GM12878 (cell line): ENCODE results near the gene ADM. TPM values are rescaled to one million over a fixed set of nuclear protein-coding genes. Genes with fewer than 3 reads are reported as not detected.

Experiments
- ATAC-seq: fragments of 200-7000 bp; cut with Tn5 transposase; 3 replicates; pipeline ENCODE4 v1.9.1; 2020; ENCODE audit warnings: mild to moderate bottlenecking, moderate library complexity
- BruUV-seq: library from RNA; stranded (reverse); fragments of 400-500 nt; replicated peaks from 2 replicates; lab custom pipeline; 2021; lab: Mats Ljungman, UMichigan
- CTCF ChIA-PET: fragments of 300-600 bp; sonication (Branson Sonifier 250); formaldehyde crosslinking; extraction: SDS; loops from one replicate; lab custom pipeline; 2021; ENCODE audit warnings: inconsistent platforms; lab: Yijun Ruan, JAX
- POLR2A ChIA-PET: fragments of 350-600 bp; formaldehyde crosslinking; extraction: SDS; loops from one replicate; lab custom pipeline; 2021; ENCODE audit warnings: inconsistent platforms; lab: Charles Lee
- RAD21 ChIA-PET: fragments of 300-600 bp; sonication (Branson Sonifier 250); formaldehyde crosslinking; loops from one replicate; lab custom pipeline; 2023; ENCODE audit warnings: antibody characterized with exemption; ENCODE audit not compliant: unreplicated experiment; lab: Charles Lee
- SMC1A ChIA-PET: fragments of 300-600 bp; sonication (Branson Sonifier 250); formaldehyde crosslinking; loops from one replicate; lab custom pipeline; 2023; ENCODE audit not compliant: unreplicated experiment, uncharacterized antibody; lab: Charles Lee
- DNase-seq: peaks from one replicate; pipeline ENCODE4 v3.0.0-alpha.2; 2011; ENCODE audit warnings: low read depth, low spot score
- FAIRE-seq: peaks from 3 replicates; lab custom pipeline; 2011; peaks lifted over from hg19 to GRCh38; lab: Jason Lieb, UNC
- H2AFZ ChIP-seq: 2 replicates; pipeline ENCODE4 v1.6.0; 2011; ENCODE audit warnings: low read depth, low read length, control low read depth; ENCODE audit not compliant: control insufficient read depth
- H3K27ac ChIP-seq: 2 replicates; pipeline ENCODE4 v1.5.1; 2011; ENCODE audit warnings: control low read depth; ENCODE audit not compliant: control insufficient read depth, insufficient read depth
- H3K27me3 ChIP-seq, 2 experiments: replicated peaks in 1 of 2; 2 replicates each; pipeline versions ENCODE4 v1.6.0 to v1.6.1; 2011; ENCODE audit warnings: low read length in 1 of 2; ENCODE audit not compliant: control insufficient read depth in 2 of 2, insufficient read depth in 2 of 2
- H3K36me3 ChIP-seq, 2 experiments: 2 replicates each; pipeline ENCODE4 v1.5.1; 2011; ENCODE audit warnings: low read length in 1 of 2; ENCODE audit not compliant: control insufficient read depth in 2 of 2, insufficient read depth in 2 of 2
- H3K4me1 ChIP-seq: 2 replicates; pipeline ENCODE4 v1.6.1; 2011; ENCODE audit warnings: mild to moderate bottlenecking, low read length, moderate library complexity, mixed read lengths; ENCODE audit not compliant: control insufficient read depth, insufficient read depth
- H3K4me2 ChIP-seq: 2 replicates; pipeline ENCODE4 v1.6.0; 2011; ENCODE audit warnings: control low read depth; ENCODE audit not compliant: control insufficient read depth, insufficient read depth
- H3K4me3 ChIP-seq: fragments of 200-600 bp; sonication (generic); 2 replicates; pipeline ENCODE4 v1.5.1; 2016
- H3K79me2 ChIP-seq: 2 replicates; pipeline ENCODE4 v1.6.0; 2011; ENCODE audit warnings: low read length; ENCODE audit not compliant: control insufficient read depth, insufficient read depth
- H3K9ac ChIP-seq: 2 replicates; pipeline ENCODE4 v1.8.0; 2011; ENCODE audit warnings: low read length, control low read depth, mixed read lengths; ENCODE audit not compliant: control insufficient read depth, insufficient read depth
- H3K9me3 ChIP-seq: replicated peaks from 3 replicates; pipeline ENCODE4 v1.5.1; 2011; ENCODE audit warnings: mild to moderate bottlenecking, low read length; ENCODE audit not compliant: control insufficient read depth, insufficient read depth
- H4K20me1 ChIP-seq: 2 replicates; pipeline ENCODE4 v1.6.0; 2011; ENCODE audit not compliant: control insufficient read depth, insufficient read depth
- BACH1 ChIP-seq: fragments of 450-650 bp; IDR thresholded peaks from 2 replicates; pipeline ENCODE4 v1.6.1; 2017; ENCODE audit warnings: mild to moderate bottlenecking, borderline replicate concordance
- BCL11A ChIP-seq: IDR thresholded peaks from 2 replicates; pipeline ENCODE4 v1.6.1; 2011; ENCODE audit warnings: low read depth, low read length
- CTCF ChIP-seq, 3 experiments: IDR thresholded peaks in 2 of 3; conservative IDR thresholded peaks in 1 of 3; 2 replicates each; pipeline ENCODE4 v1.5.1; 2011; ENCODE audit warnings: low read depth in 3 of 3, low read length in 3 of 3, mild to moderate bottlenecking in 3 of 3, control low read depth in 2 of 3, moderate library complexity in 2 of 3, inconsistent platforms in 1 of 3, mixed read lengths in 1 of 3; ENCODE audit not compliant: control insufficient read depth in 2 of 3, insufficient read depth in 1 of 3; ENCODE audit errors: extremely low read depth in 1 of 3
- E2F4 ChIP-seq: IDR thresholded peaks from 2 replicates; pipeline ENCODE4 v1.6.1; 2012; ENCODE audit warnings: low read depth, low read length, improper control_type of control experiment
- E4F1 ChIP-seq: fragments of 450-650 bp; IDR thresholded peaks from 2 replicates; pipeline ENCODE4 v1.6.1; 2018; ENCODE audit warnings: borderline replicate concordance, mild to moderate bottlenecking; ENCODE audit not compliant: partially characterized antibody
- EZH2 ChIP-seq: IDR thresholded peaks from 2 replicates; pipeline ENCODE4 v1.6.1; 2012; ENCODE audit warnings: low read depth, mild to moderate bottlenecking, control low read depth, inconsistent platforms, low read length, borderline replicate concordance; ENCODE audit not compliant: control insufficient read depth
- GABPA ChIP-seq: IDR thresholded peaks from 2 replicates; pipeline ENCODE4 v1.6.1; 2014; ENCODE audit warnings: antibody characterized with exemption, low read depth, mild to moderate bottlenecking, inconsistent platforms
- MAX ChIP-seq: IDR thresholded peaks from 2 replicates; pipeline ENCODE4 v1.6.1; 2012; ENCODE audit warnings: low read depth, low read length, improper control_type of control experiment
- MEF2B ChIP-seq: fragments of 450-650 bp; IDR thresholded peaks from 2 replicates; pipeline ENCODE4 v1.6.1; 2018; ENCODE audit warnings: mild to moderate bottlenecking, moderate library complexity; ENCODE audit not compliant: partially characterized antibody, poor library complexity, severe bottlenecking
- NR2C1 ChIP-seq: fragments of 450-650 bp; IDR thresholded peaks from 2 replicates; pipeline ENCODE4 v1.6.1; 2017; ENCODE audit warnings: antibody characterized with exemption, mild to moderate bottlenecking, moderate library complexity
- PAX8 ChIP-seq: fragments of 450-650 bp; IDR thresholded peaks from 2 replicates; pipeline ENCODE4 v1.6.1; 2017; ENCODE audit warnings: mild to moderate bottlenecking, moderate library complexity
- POU2F2 ChIP-seq: IDR thresholded peaks from 3 replicates; pipeline ENCODE4 v1.6.1; 2011; ENCODE audit warnings: low read depth, mild to moderate bottlenecking, low read length, borderline replicate concordance
- RBBP5 ChIP-seq: fragments of 200-600 bp; sonication (generic); conservative IDR thresholded peaks from 2 replicates; pipeline ENCODE4 v1.6.1; 2016
- SMAD1 ChIP-seq: fragments of 450-650 bp; IDR thresholded peaks from 2 replicates; pipeline ENCODE4 v1.6.1; 2018; ENCODE audit warnings: mild to moderate bottlenecking, low read depth; ENCODE audit not compliant: partially characterized antibody
- SMARCA5 ChIP-seq: fragments of 450-650 bp; IDR thresholded peaks from 2 replicates; pipeline ENCODE4 v1.6.1; 2017; ENCODE audit warnings: mild to moderate bottlenecking
- SPI1 ChIP-seq: IDR thresholded peaks from 2 replicates; pipeline ENCODE4 v1.6.1; 2011; ENCODE audit warnings: low read depth, mild to moderate bottlenecking, low read length, moderate library complexity, borderline replicate concordance; ENCODE audit not compliant: insufficient read depth
- ZNF384 ChIP-seq: IDR thresholded peaks from 2 replicates; pipeline ENCODE4 v1.6.1; 2012; ENCODE audit warnings: low read depth, mild to moderate bottlenecking, low read length, improper control_type of control experiment, borderline replicate concordance
- WGBS: methylation state at CpG from one replicate; pipeline ENCODE4 v1.1.6; 2016; ENCODE audit warnings: low lambda C conversion rate; ENCODE audit not compliant: insufficient replicate concordance, insufficient coverage; ENCODE audit errors: missing lambda C conversion rate; 5-methylcytosine and 5-hydroxymethylcytosine counted together
- in situ Hi-C: fragments of 300-500 bp; cut with MboI; formaldehyde crosslinking; loops from 9 replicates; pipeline ENCODE4 v1.14.3; 2018; ENCODE audit warnings: mixed read lengths
- intact Hi-C: fragments of 100-400 bp; cut with micrococcal nuclease; formaldehyde crosslinking; loops from one replicate; pipeline ENCODE4 v1.14.2; 2022; ENCODE audit not compliant: unreplicated experiment
- polyA plus RNA-seq, 11 experiments: library from polyadenylated mRNA; depleted of rRNA in 4 of 11; unstranded in 6 of 11; stranded (reverse) in 5 of 11; fragments of >200 nt; fragmentation: Nextera tagmentation in 4 of 11; fragmentation: Illumina TruSeq in 1 of 11; extraction: Ambion mirVana in 4 of 11; extraction: Trizol in 1 of 11; gene quantifications; 1 replicate in 1 of 11; 2 replicates in 10 of 11; pipeline versions ENCODE4 v1.2.1 to v1.2.3, GENCODE V29; 2011 to 2016; ENCODE audit warnings: inconsistent platforms in 2 of 11, missing spikeins in 2 of 11, low read depth in 1 of 11
- total RNA-seq, 4 experiments: library from RNA; depleted of rRNA in 3 of 4; stranded (reverse); fragments of >200 nt in 3 of 4; fragmentation: Illumina TruSeq in 1 of 4; extraction: Trizol in 1 of 4; gene quantifications; 2 replicates each; pipeline versions ENCODE4 v1.2.1 to v1.2.3, GENCODE V29; 2013 to 2021

Gene ADM
- total and polyA plus RNA-seq, 10 of the 15 experiments (the other 5 are each of a cell fraction or from before 2014, with no cell fraction given), result 0.11 to 4.2 (median 0.21) TPM; not detected in 7

GRCh38 chr11:10255388-10256125 lies 49.3 kb upstream of the ADM start:
- POLR2A ChIA-PET, result no interaction called here
- BruUV-seq, result no TSS peak
- CTCF ChIA-PET, result interaction anchor here (0.5 to 1.5 kb wide), 3 partner anchors 23 to 52 kb away, joined by 3 to 4 read pairs (median 4); no protein-coding TSS in a partner anchor
- intact Hi-C loops, result no loop called here
- no peak for ATAC-seq
- SMC1A ChIA-PET, result interaction anchor here (1.0 to 1.1 kb wide), 2 partner anchors 11 to 14 kb away, joined by 3 to 5 read pairs; no protein-coding TSS in a partner anchor
- FAIRE-seq, result no peak
- RAD21 ChIA-PET, result no interaction called here
- Histone ChIP-seq H3K4me3 (no peak overlapping the region), H3K9ac (no peak overlapping the region), H3K9me3 (no peaks in the 10 kb centered on the region), H2AFZ (no peak overlapping the region), H3K27ac (no peak overlapping the region), H3K27me3 (no peaks in the 10 kb centered on the region), H3K4me1 (no peaks in the 10 kb centered on the region), H3K36me3 (no peaks in the 10 kb centered on the region), H3K79me2 (no peaks in the 10 kb centered on the region), H4K20me1 (no peaks in the 10 kb centered on the region), H3K4me2 (no peak overlapping the region)
- in situ Hi-C loops, result no loop called here
- 24% methylated on average over 3 of the region's 3 CpGs for WGBS
- DNase-seq, result no peak
- TF ChIP-seq EZH2 (no peak), BACH1 (no peak), SPI1 (no peak), CTCF (IDR thresholded peaks at IDR 0.05 in 2 of 3, conservative IDR thresholded peaks at IDR 0.05 in 1 of 3; ENCODE audit: control insufficient read depth in 2 of 3, extremely low read depth in 1 of 3, insufficient read depth in 1 of 3, low read depth in 3 of 3, low read length in 3 of 3) (no peak), MEF2B (no peak), RBBP5 (no peak), BCL11A (no peak), MAX (no peak), E2F4 (no peak), PAX8 (no peak), POU2F2 (no peak), E4F1 (no peak), ZNF384 (no peak), SMAD1 (no peak), GABPA (no peak), SMARCA5 (no peak), NR2C1 (no peak)
